Progenitor cell of endocrine pancreas (in vitro differentiated cells): ENCODE measurements around the gene TRIM3. TPM values are rescaled to one million over a fixed set of nuclear protein-coding genes. Genes with fewer than 3 reads are reported as not detected.

Source experiments
- DNase-seq: peaks from one replicate; pipeline ENCODE4 v3.0.0; 2021; ENCODE audit warnings: low spot score; ENCODE audit not compliant: unreplicated experiment
- H3K27ac Mint-ChIP-seq: 2 replicates; pipeline ENCODE4 v1.8.0; 2021; ENCODE audit warnings: mild to moderate bottlenecking, moderate library complexity, mixed read lengths
- H3K27me3 Mint-ChIP-seq: 2 replicates; pipeline ENCODE4 v1.8.0; 2021; ENCODE audit warnings: mixed read lengths
- H3K36me3 Mint-ChIP-seq: 2 replicates; pipeline ENCODE4 v1.8.0; 2022; ENCODE audit warnings: mixed read lengths; ENCODE audit not compliant: insufficient read depth
- H3K4me1 Mint-ChIP-seq: 2 replicates; pipeline ENCODE4 v1.8.0; 2021; ENCODE audit warnings: low read depth, mixed read lengths
- H3K4me3 Mint-ChIP-seq: 2 replicates; pipeline ENCODE4 v1.8.0; 2021; ENCODE audit warnings: low read depth, mild to moderate bottlenecking, moderate library complexity, mixed read lengths
- H3K9me3 Mint-ChIP-seq: 2 replicates; pipeline ENCODE4 v1.8.0; 2021; ENCODE audit warnings: low read depth, mixed read lengths
- total RNA-seq: library from RNA; stranded (reverse); gene quantifications from 2 replicates; pipeline ENCODE4 v1.2.1, GENCODE V29; 2021
- TF ChIP-seq, protein P1 (sequence below): fragments of 200-600 bp; sonication (generic); IDR thresholded peaks from one replicate; pipeline ENCODE4 v1.5.0; 2021; ENCODE audit warnings: antibody characterized with exemption, mild to moderate bottlenecking; ENCODE audit not compliant: unreplicated experiment

TRIM3 gene
- total RNA-seq, 1 donor from 2014 or later = 22.6 TPM

DNA sequence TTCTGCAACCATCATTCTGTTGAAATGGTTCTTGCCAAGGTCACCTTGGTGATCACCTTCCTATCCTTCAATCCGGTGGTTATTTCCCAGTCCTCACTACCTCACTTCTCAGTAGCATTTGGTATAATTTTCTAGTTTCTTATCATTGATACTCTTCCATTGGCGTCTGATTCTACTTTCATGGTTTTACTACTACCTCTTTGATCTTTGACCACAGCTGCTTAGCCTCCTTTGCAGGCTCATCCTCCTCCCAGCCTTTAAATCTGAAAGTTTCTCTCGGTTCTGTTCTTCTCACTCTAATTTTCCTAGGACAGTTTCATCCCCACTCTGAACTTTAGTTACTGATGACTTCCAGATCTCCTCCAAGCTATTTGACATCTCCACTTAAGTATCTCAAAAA, 12.5 kb upstream of the TRIM3 start:
- H3K4me1 Mint-ChIP-seq = peaks cover 13% of the 10 kb centered on the region
- no peak overlapping the region for H3K4me3 Mint-ChIP-seq
- no peaks in the 10 kb centered on the region for H3K9me3 Mint-ChIP-seq
- TF ChIP-seq, protein P1, sequence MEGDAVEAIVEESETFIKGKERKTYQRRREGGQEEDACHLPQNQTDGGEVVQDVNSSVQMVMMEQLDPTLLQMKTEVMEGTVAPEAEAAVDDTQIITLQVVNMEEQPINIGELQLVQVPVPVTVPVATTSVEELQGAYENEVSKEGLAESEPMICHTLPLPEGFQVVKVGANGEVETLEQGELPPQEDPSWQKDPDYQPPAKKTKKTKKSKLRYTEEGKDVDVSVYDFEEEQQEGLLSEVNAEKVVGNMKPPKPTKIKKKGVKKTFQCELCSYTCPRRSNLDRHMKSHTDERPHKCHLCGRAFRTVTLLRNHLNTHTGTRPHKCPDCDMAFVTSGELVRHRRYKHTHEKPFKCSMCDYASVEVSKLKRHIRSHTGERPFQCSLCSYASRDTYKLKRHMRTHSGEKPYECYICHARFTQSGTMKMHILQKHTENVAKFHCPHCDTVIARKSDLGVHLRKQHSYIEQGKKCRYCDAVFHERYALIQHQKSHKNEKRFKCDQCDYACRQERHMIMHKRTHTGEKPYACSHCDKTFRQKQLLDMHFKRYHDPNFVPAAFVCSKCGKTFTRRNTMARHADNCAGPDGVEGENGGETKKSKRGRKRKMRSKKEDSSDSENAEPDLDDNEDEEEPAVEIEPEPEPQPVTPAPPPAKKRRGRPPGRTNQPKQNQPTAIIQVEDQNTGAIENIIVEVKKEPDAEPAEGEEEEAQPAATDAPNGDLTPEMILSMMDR = no peak
- H3K36me3 Mint-ChIP-seq = peaks cover 11% of the 10 kb centered on the region
- DNase-seq = no peak
- H3K27me3 Mint-ChIP-seq = no peaks in the 10 kb centered on the region
- no peak overlapping the region for H3K27ac Mint-ChIP-seq

DNA sequence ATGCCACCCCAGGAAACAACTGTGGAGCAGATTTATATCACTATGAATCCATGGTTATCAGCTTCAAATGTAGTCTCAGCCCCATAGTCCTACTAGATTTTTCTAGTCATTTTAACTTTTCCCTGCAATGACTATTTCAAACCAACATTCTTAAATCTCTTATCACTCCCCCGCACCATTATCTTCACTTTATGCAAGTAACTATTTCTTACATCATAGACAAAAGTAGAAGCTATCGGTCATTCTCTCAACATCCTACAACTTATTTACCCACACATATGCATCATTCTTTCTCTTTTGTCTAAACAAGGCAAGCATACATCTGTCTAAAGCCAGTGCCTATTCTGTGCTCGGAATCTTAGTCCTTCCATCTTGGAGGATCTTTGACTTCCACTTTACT, 11.9 kb upstream of the TRIM3 start:
- no peak for DNase-seq
- Mint-ChIP-seq H3K9me3 (no peaks in the 10 kb centered on the region), H3K36me3 (peaks cover 11% of the 10 kb centered on the region), H3K27me3 (no peaks in the 10 kb centered on the region), H3K4me3 (no peak overlapping the region), H3K4me1 (peaks cover 17% of the 10 kb centered on the region), H3K27ac (no peak overlapping the region)
- TF ChIP-seq, protein P1 = no peak

DNA sequence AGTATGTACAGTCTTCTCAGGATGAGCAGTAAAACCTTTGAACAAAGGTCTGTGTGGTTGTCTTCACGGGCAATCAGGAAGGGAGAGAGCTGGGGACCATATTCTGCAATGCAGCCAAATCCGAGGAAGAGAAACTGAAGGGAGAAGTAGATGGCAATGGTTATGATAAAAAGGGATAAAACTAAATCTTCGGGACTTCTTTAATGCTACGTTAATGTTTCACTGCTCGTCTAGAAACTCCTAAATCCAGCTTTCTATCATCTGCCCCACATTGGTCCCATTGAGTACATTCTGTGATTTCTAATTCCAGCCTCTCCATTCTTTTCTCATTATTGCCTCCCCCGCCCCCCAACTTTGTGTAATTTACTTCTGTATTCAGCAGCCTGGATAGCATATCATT, 9.3 kb upstream of the TRIM3 start:
- Mint-ChIP-seq H3K4me3 (peak overlapping the region; percentile 97), H3K9me3 (no peaks in the 10 kb centered on the region), H3K27me3 (no peaks in the 10 kb centered on the region), H3K36me3 (peaks cover 12% of the 10 kb centered on the region), H3K4me1 (peaks cover 19% of the 10 kb centered on the region), H3K27ac (no peak overlapping the region)
- no peak for DNase-seq
- TF ChIP-seq, protein P1 = no peak

DNA sequence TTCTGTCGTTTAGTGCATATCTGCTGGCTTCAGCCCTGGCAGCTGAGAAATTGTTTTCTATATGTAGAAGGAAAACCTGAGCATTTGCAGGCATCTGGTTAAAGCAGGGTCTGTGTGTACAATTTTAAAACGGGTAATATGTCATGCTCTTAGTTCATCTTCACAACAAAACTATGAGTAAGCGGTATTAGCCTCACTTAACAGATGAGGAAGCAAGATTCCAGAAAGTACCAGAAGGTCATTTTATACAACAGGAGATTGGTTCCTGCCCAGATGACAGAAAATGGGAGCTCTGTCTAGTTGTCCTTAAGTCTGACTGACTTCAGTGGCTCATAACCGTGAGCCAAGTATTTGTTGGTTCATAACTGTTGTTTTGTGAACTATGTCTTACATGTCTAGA, 8.7 kb upstream of the TRIM3 start:
- no peak for DNase-seq
- H3K27me3 Mint-ChIP-seq = no peaks in the 10 kb centered on the region
- H3K9me3 Mint-ChIP-seq = no peaks in the 10 kb centered on the region
- H3K4me1 Mint-ChIP-seq = peaks cover 19% of the 10 kb centered on the region
- peaks cover 17% of the 10 kb centered on the region for H3K36me3 Mint-ChIP-seq
- peak overlapping the region; percentile 97 for H3K4me3 Mint-ChIP-seq
- peak overlapping the region; percentile 98 for H3K27ac Mint-ChIP-seq
- TF ChIP-seq, protein P1 = no peak

DNA sequence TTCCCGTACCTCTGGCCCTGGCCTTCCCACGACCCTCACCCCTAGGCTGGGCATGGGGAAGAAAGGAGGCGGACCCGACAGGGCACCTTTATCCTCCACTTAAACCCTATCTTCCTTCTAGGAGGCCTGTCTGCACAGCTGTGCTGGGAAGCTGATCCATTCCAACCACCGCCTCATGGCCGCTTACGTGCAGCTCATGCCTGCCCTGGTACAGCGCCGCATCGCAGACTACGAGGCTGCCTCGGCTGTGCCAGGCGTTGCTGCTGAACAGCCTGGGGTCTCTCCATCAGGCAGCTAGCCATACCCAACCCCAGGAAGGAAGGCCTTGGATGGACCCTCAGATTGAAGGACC, 8.2 kb upstream of the TRIM3 start:
- TF ChIP-seq, protein P1 = no peak
- Mint-ChIP-seq H3K4me3 (peak overlapping the region; percentile 97), H3K4me1 (peaks cover 19% of the 10 kb centered on the region), H3K27ac (peak overlapping the region; percentile 98), H3K27me3 (no peaks in the 10 kb centered on the region), H3K9me3 (no peaks in the 10 kb centered on the region), H3K36me3 (peaks cover 18% of the 10 kb centered on the region)
- DNase-seq = no peak
